H1 (cell line): ENCODE measurements around the gene CXCL17. TPM values are rescaled to one million over a fixed set of nuclear protein-coding genes. Genes with fewer than 3 reads are reported as not detected.

Experiments
- BCL11A ChIP-seq, 2 experiments: IDR thresholded peaks; one replicate each; pipeline ENCODE4 v1.6.1; 2011; ENCODE audit warnings: low read depth in 2 of 2, low read length in 2 of 2, mild to moderate bottlenecking in 2 of 2
- NANOG ChIP-seq: IDR thresholded peaks from 2 replicates; pipeline ENCODE4 v1.6.1; 2011; ENCODE audit warnings: low read length, low read depth, mild to moderate bottlenecking, inconsistent platforms; ENCODE audit not compliant: insufficient read depth, poor library complexity, severe bottlenecking
- PHF8 ChIP-seq: fragments of 200-600 bp; sonication (generic); conservative IDR thresholded peaks from 2 replicates; pipeline ENCODE4 v1.7.1; 2012; ENCODE audit warnings: low read depth, mild to moderate bottlenecking, inconsistent platforms, low read length, moderate library complexity
- SP4 ChIP-seq: IDR thresholded peaks from 2 replicates; pipeline ENCODE4 v1.6.1; 2012; ENCODE audit warnings: low read length, inconsistent platforms
- ZNF274 ChIP-seq: IDR thresholded peaks from 2 replicates; pipeline ENCODE4 v1.7.0; 2012; ENCODE audit warnings: low read length, borderline replicate concordance; ENCODE audit errors: extremely low read depth
- polyA plus RNA-seq, 7 experiments: library from polyadenylated mRNA; depleted of rRNA in 3 of 7; stranded (reverse) in 5 of 7; unstranded in 2 of 7; fragments of >200 nt in 5 of 7; fragments of 200-250 nt in 2 of 7; gene quantifications; 1 replicate in 5 of 7; 2 replicates in 1 of 7; 4 replicates in 1 of 7; pipeline versions ENCODE4 v1.2.1 to v1.2.3, GENCODE V29; 2011 to 2013; ENCODE audit warnings: missing spikeins in 2 of 7, mixed read lengths in 2 of 7
- total RNA-seq: library from RNA; stranded (reverse); fragmentation: NEBNext Ultra II Directional; extraction: Animal tissue kit (Norgen Biotek cat#: 25700); gene quantifications from 2 replicates; pipeline ENCODE4 v1.2.1, GENCODE V29; 2021
- TF ChIP-seq, protein P1 (sequence below): IDR thresholded peaks from 2 replicates; pipeline ENCODE4 v1.6.1; 2012; ENCODE audit warnings: low read length, inconsistent platforms
- TF ChIP-seq, protein P2 (sequence below): IDR thresholded peaks from 2 replicates; pipeline ENCODE4 v1.6.1; 2012; ENCODE audit warnings: inconsistent platforms

The CXCL17 gene
- total and polyA plus RNA-seq, 2 of the 8 experiments (the other 6 are each of a cell fraction or from before 2014, with no cell fraction given): not detected

DNA sequence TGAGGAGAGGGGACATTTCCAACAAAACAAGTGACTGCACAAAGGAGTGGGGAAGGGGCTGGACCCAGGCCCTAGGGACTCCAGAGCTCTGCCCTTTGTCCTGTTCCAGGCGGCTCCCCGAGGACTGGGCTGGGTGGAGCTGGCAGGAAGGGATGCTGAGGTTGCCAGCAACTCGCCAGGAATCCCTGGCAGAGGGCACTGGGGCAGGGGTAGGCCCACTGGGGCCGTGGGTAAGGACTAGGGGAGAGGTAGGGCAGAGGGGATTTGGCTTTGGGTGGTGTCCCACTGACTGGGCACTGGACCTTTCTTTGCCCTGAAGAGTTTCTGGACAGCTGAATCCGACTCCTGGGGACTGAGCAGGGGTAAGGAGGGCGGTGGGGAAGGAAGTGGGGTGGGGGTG lies 23.4 kb downstream of the CXCL17 start (continued):
- TF ChIP-seq, protein P1, sequence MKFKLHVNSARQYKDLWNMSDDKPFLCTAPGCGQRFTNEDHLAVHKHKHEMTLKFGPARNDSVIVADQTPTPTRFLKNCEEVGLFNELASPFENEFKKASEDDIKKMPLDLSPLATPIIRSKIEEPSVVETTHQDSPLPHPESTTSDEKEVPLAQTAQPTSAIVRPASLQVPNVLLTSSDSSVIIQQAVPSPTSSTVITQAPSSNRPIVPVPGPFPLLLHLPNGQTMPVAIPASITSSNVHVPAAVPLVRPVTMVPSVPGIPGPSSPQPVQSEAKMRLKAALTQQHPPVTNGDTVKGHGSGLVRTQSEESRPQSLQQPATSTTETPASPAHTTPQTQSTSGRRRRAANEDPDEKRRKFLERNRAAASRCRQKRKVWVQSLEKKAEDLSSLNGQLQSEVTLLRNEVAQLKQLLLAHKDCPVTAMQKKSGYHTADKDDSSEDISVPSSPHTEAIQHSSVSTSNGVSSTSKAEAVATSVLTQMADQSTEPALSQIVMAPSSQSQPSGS: no peak
- TF ChIP-seq BCL11A (IDR thresholded peaks at IDR 0.05; ENCODE audit: low read depth in 2 of 2, low read length in 2 of 2): no peak
- TF ChIP-seq ZNF274: no peak
- TF ChIP-seq PHF8: no peak
- TF ChIP-seq, protein P2, sequence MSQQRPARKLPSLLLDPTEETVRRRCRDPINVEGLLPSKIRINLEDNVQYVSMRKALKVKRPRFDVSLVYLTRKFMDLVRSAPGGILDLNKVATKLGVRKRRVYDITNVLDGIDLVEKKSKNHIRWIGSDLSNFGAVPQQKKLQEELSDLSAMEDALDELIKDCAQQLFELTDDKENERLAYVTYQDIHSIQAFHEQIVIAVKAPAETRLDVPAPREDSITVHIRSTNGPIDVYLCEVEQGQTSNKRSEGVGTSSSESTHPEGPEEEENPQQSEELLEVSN: no peak
- no peak for TF ChIP-seq SP4
- TF ChIP-seq NANOG: no peak
